Measurements from ENCODE around the gene VIL1. TPM values are rescaled to one million over a fixed set of nuclear protein-coding genes. Genes with fewer than 3 reads are reported as not detected.

The VIL1 gene
- total and polyA plus RNA-seq, 2 of the 4 experiments (the other 2 are of a cell fraction), result not detected

- dilution Hi-C loops (cut with HindIII; ENCODE audit: low sequenced_read_pairs, unreplicated experiment) (no loop called here), in situ Hi-C loops (cut with MboI; ENCODE audit: low sequenced_read_pairs) (no loop called here), intact Hi-C loops (cut with micrococcal nuclease) (loop anchor here (10.0 kb wide), 1 partner anchor 165 kb away; no protein-coding TSS in a partner anchor)
- no peaks in the 10 kb centered on the region for H4K20me1 ChIP-seq (ENCODE audit: insufficient read depth, low read length)
- no peak for TF ChIP-seq SMC3 (IDR thresholded peaks at IDR 0.05; ENCODE audit: low read depth, low read length)
- no peak for TF ChIP-seq RAD21 (IDR thresholded peaks at IDR 0.05; ENCODE audit: low read length)
- no peak for TF ChIP-seq RCOR1 (IDR thresholded peaks at IDR 0.05; ENCODE audit: insufficient replicate concordance, low read length)
- TF ChIP-seq MXI1 (IDR thresholded peaks at IDR 0.05; ENCODE audit: borderline replicate concordance, low read depth, low read length), result no peak
- TF ChIP-seq MAZ (IDR thresholded peaks at IDR 0.05; ENCODE audit: borderline replicate concordance, low read depth, low read length), result no peak
- TF ChIP-seq MAFK (IDR thresholded peaks at IDR 0.05; ENCODE audit: low read depth, low read length), result no peak
- TF ChIP-seq POLR2A (IDR thresholded peaks at IDR 0.05; ENCODE audit: low read depth, low read length), result no peak
- TF ChIP-seq USF2 (IDR thresholded peaks at IDR 0.05; ENCODE audit: low read depth, low read length), result no peak
- no peak for TF ChIP-seq NFE2L2 (IDR thresholded peaks at IDR 0.05; ENCODE audit: low read depth, low read length)
- no peak for TF ChIP-seq RFX5 (IDR thresholded peaks at IDR 0.05; ENCODE audit: low read depth, low read length)
- no peak for TF ChIP-seq CTCF (conservative IDR thresholded peaks at IDR 0.05; ENCODE audit: low read depth, low read length)
- TF ChIP-seq BHLHE40 (IDR thresholded peaks at IDR 0.05; ENCODE audit: low read depth, low read length), result no peak
- no peak for TF ChIP-seq FOS (IDR thresholded peaks at IDR 0.05; ENCODE audit: low read depth, low read length)
- TF ChIP-seq CEBPB (IDR thresholded peaks at IDR 0.05; ENCODE audit: low read depth, low read length), result no peak
- TF ChIP-seq ELK1 (IDR thresholded peaks at IDR 0.05; ENCODE audit: borderline replicate concordance, low read depth, low read length), result no peak
- TF ChIP-seq CHD1 (IDR thresholded peaks at IDR 0.05; ENCODE audit: low read depth, low read length), result no peak
- POLR2A ChIA-PET (ENCODE audit: unreplicated experiment), result no interaction called here
- no peak overlapping the region for H3K18ac ChIP-seq (ENCODE audit: low read depth, low read length)
- peaks cover 3% of the 10 kb centered on the region; the same call in 1 of the 2 replicates for H3K4me1 ChIP-seq (ENCODE audit: control insufficient read depth, insufficient read depth, low read length)
- no peak overlapping the region for H3K4me2 ChIP-seq (ENCODE audit: low read depth, low read length)
- no peak overlapping the region for H3K9ac ChIP-seq (ENCODE audit: low read depth, low read length)
- no peak overlapping the region for H3K23ac ChIP-seq (ENCODE audit: low read depth, low read length)
- H3K14ac ChIP-seq (replicated peaks; ENCODE audit: low read depth, low read length), result no peak overlapping the region
- DNase-seq (no peak), ATAC-seq (ENCODE audit: low read depth) (no peak)
- no peak overlapping the region for H4K91ac ChIP-seq (ENCODE audit: insufficient read depth, low read depth, low read length)
- H2AFZ ChIP-seq (replicated peaks; ENCODE audit: low read length, poor library complexity), result no peak overlapping the region
- H4K8ac ChIP-seq (ENCODE audit: low read depth in 2 of 2, low read length in 2 of 2), result no peak overlapping the region
- no peak overlapping the region for H2AK9ac ChIP-seq (replicated peaks; ENCODE audit: low read depth, low read length, poor library complexity)
- no CpG with 5 or more reads among the region's 2 CpGs for WGBS, 2 experiments (ENCODE audit: extremely low coverage in 2 of 2, insufficient read length in 1 of 2)
- H3K4me3 ChIP-seq (ENCODE audit: insufficient read depth, low read depth, low read length), result no peak overlapping the region
- no peak overlapping the region for H3K4ac ChIP-seq (ENCODE audit: low read depth, low read length)
- CTCF ChIA-PET, result no interaction called here
- no peak overlapping the region for H3K27ac ChIP-seq (ENCODE audit: insufficient read depth, low read length)
- H3K56ac ChIP-seq (ENCODE audit: extremely low read depth, insufficient read depth, low read length), result no peak overlapping the region
- H2AK5ac ChIP-seq (ENCODE audit: low read depth, low read length), result no peak overlapping the region
- no peak overlapping the region for H2BK15ac ChIP-seq (ENCODE audit: low read depth, low read length)
- no peak overlapping the region for H2BK20ac ChIP-seq (ENCODE audit: low read depth, low read length)
- no peaks in the 10 kb centered on the region for H3K27me3 ChIP-seq (ENCODE audit: control insufficient read depth, insufficient read depth, low read length)
- peaks cover 2 to 3% of the 10 kb centered on the region in 2 experiments; a peak in 2 of 4 replicates for H3K79me1 ChIP-seq (ENCODE audit: low read depth in 1 of 2, low read length in 2 of 2)
- H2BK120ac ChIP-seq (ENCODE audit: low read depth, low read length), result no peak overlapping the region
- no peaks in the 10 kb centered on the region for H3K9me1 ChIP-seq (ENCODE audit: insufficient read depth, low read length)
- no peak overlapping the region for H4K5ac ChIP-seq (ENCODE audit: low read depth, low read length)
- H2BK5ac ChIP-seq (ENCODE audit: low read depth, low read length, poor library complexity, severe bottlenecking), result no peak overlapping the region
- no TSS peak for BruUV-seq (replicated peaks)
- no peaks in the 10 kb centered on the region for H3K9me3 ChIP-seq (ENCODE audit: control insufficient read depth, insufficient read depth, low read length)
- peaks cover 5% of the 10 kb centered on the region; the same call in 1 of the 2 replicates for H3K36me3 ChIP-seq (ENCODE audit: control insufficient read depth, insufficient read depth, low read length)
Observed at GRCh38 chr2:218479595-218479994, 60.7 kb downstream of the VIL1 start.
